Fibroblast of lung (primary cell): ENCODE results near the gene PAX3. TPM values are rescaled to one million over a fixed set of nuclear protein-coding genes. Genes with fewer than 3 reads are reported as not detected.

Experiments
- DNase-seq, 2 donors: peaks; one replicate each; pipeline versions ENCODE4 v3.0.0 to v3.0.0-alpha.2; 2010; ENCODE audit warnings: low read depth in 2 of 2
- H2AFZ ChIP-seq: 2 replicates; pipeline ENCODE4 v1.5.1; 2012; ENCODE audit warnings: low read length, control low read depth, inconsistent platforms
- H3K27ac ChIP-seq: 2 replicates; pipeline ENCODE4 v1.5.1; 2011; ENCODE audit warnings: low read length, control low read depth; ENCODE audit not compliant: insufficient read depth
- H3K27me3 ChIP-seq: 2 replicates; pipeline ENCODE4 v1.5.1; 2011; ENCODE audit warnings: mild to moderate bottlenecking, low read length; ENCODE audit not compliant: control insufficient read depth, insufficient read depth
- H3K36me3 ChIP-seq: 2 replicates; pipeline ENCODE4 v1.5.1; 2011; ENCODE audit warnings: low read length; ENCODE audit not compliant: control insufficient read depth, insufficient read depth
- H3K4me1 ChIP-seq: 2 replicates; pipeline ENCODE4 v1.5.1; 2011; ENCODE audit warnings: low read length; ENCODE audit not compliant: control insufficient read depth, insufficient read depth; ENCODE audit errors: extremely low read depth
- H3K4me2 ChIP-seq: 2 replicates; pipeline ENCODE4 v1.5.1; 2011; ENCODE audit warnings: low read length, control low read depth; ENCODE audit not compliant: insufficient read depth; ENCODE audit errors: extremely low read depth
- H3K4me3 ChIP-seq, 4 experiments: fragments of 200-600 bp in 1 of 4; sonication (generic) in 1 of 4; replicated peaks in 1 of 4; 2 replicates each; pipeline ENCODE4 v1.5.1; 2011 to 2016; ENCODE audit warnings: low read length in 4 of 4, low read depth in 3 of 4, mild to moderate bottlenecking in 3 of 4, control low read depth in 2 of 4, inconsistent platforms in 1 of 4, mixed read lengths in 1 of 4; ENCODE audit not compliant: insufficient read depth in 1 of 4; ENCODE audit errors: control extremely low read depth in 1 of 4
- H3K79me2 ChIP-seq: 2 replicates; pipeline ENCODE4 v1.5.1; 2012; ENCODE audit warnings: mild to moderate bottlenecking, low read length, inconsistent platforms; ENCODE audit not compliant: control insufficient read depth, insufficient read depth
- H3K9ac ChIP-seq: 2 replicates; pipeline ENCODE4 v1.5.1; 2011; ENCODE audit warnings: mild to moderate bottlenecking, low read length, control low read depth; ENCODE audit not compliant: insufficient read depth
- H3K9me3 ChIP-seq: 2 replicates; pipeline ENCODE4 v1.5.1; 2012; ENCODE audit warnings: low read depth, low read length; ENCODE audit not compliant: control insufficient read depth, insufficient read depth
- H4K20me1 ChIP-seq: 2 replicates; pipeline ENCODE4 v1.5.1; 2011; ENCODE audit warnings: low read length; ENCODE audit not compliant: control insufficient read depth, insufficient read depth; ENCODE audit errors: extremely low read depth
- EZH2 ChIP-seq: IDR thresholded peaks from 2 replicates; pipeline ENCODE4 v1.5.1; 2012; ENCODE audit warnings: low read length, control low read depth, mild to moderate bottlenecking; ENCODE audit errors: missing control alignments
- polyA plus RNA-seq, 2 donors: library from polyadenylated mRNA; depleted of rRNA in 1 of 2; stranded (reverse) in 1 of 2; unstranded in 1 of 2; fragments of >200 nt; gene quantifications; 2 replicates each; pipeline ENCODE4 v1.2.1, GENCODE V29; 2011 to 2012; ENCODE audit warnings: missing spikeins in 1 of 2
- total RNA-seq: library from RNA; depleted of rRNA; stranded (reverse); fragments of >200 nt; gene quantifications from 2 replicates; pipeline ENCODE4 v1.2.1, GENCODE V29; 2014
- TF ChIP-seq, protein P1 (sequence below), 2 donors: IDR thresholded peaks in 1 of 2; conservative IDR thresholded peaks in 1 of 2; 1 replicate in 1 of 2; 2 replicates in 1 of 2; pipeline ENCODE4 v1.5.1; 2011 to 2012; ENCODE audit warnings: low read length in 2 of 2, control low read depth in 1 of 2, inconsistent platforms in 1 of 2, low read depth in 1 of 2, mild to moderate bottlenecking in 1 of 2

The PAX3 gene
- total and polyA plus RNA-seq, 2 donors (not counting 1 experiment from before 2014, with no cell fraction given), result not detected

DNA sequence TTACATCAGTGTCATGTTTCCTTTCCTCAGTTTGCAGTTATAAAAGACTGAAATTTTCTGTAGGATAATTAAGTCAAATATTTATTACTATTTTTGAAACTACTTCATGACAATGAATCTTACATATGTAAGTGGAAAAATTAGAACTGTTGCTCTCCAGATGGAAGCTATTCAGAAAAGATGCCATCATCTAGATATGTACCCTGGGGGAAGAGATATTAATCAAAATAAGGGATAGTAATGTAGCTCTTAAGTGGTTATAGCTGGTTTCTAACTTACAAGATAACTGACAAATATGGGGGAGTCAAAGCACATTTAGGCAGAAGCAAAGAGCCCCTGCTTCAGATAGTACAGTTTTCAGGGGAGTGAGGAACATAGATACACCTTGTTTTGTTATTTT is 38.1 kb upstream of the PAX3 start:
- no peak for DNase-seq
- Histone ChIP-seq H3K4me2 (no peak overlapping the region), H3K27ac (no peak overlapping the region), H2AFZ (no peak overlapping the region), H3K9ac (no peak overlapping the region), H3K27me3 (no peaks in the 10 kb centered on the region), H4K20me1 (no peaks in the 10 kb centered on the region), H3K79me2 (no peaks in the 10 kb centered on the region), H3K36me3 (no peaks in the 10 kb centered on the region), H3K4me1 (no peaks in the 10 kb centered on the region), H3K4me3 (no peak overlapping the region), H3K9me3 (no peaks in the 10 kb centered on the region)
- TF ChIP-seq, protein P1, sequence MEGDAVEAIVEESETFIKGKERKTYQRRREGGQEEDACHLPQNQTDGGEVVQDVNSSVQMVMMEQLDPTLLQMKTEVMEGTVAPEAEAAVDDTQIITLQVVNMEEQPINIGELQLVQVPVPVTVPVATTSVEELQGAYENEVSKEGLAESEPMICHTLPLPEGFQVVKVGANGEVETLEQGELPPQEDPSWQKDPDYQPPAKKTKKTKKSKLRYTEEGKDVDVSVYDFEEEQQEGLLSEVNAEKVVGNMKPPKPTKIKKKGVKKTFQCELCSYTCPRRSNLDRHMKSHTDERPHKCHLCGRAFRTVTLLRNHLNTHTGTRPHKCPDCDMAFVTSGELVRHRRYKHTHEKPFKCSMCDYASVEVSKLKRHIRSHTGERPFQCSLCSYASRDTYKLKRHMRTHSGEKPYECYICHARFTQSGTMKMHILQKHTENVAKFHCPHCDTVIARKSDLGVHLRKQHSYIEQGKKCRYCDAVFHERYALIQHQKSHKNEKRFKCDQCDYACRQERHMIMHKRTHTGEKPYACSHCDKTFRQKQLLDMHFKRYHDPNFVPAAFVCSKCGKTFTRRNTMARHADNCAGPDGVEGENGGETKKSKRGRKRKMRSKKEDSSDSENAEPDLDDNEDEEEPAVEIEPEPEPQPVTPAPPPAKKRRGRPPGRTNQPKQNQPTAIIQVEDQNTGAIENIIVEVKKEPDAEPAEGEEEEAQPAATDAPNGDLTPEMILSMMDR (conservative IDR thresholded peaks at IDR 0.05 in 1 of 2, IDR thresholded peaks at IDR 0.05 in 1 of 2; ENCODE audit: low read depth in 1 of 2, low read length in 2 of 2), result no peak
- no peak for TF ChIP-seq EZH2

DNA sequence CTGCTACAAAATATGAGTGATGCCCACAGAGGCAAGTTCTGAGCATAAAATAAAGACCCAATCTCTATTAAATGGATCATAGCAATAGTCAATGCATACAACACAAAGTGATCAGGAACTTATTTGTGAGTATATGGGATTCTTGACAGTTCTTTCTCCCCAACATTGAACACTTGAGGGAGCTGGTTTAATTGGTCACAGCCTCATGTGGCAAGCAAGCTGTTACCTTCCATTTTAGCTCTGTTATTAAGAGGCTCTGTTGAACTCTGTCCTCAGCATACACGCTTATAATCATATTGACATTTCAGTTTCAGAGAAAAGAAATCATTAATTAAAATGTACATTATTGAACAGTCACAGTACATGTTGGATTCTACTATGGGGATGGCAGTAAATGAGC is 37.6 kb upstream of the PAX3 start:
- H3K9ac ChIP-seq, result no peak overlapping the region
- H3K4me2 ChIP-seq, result no peak overlapping the region
- H2AFZ ChIP-seq, result no peak overlapping the region
- no peaks in the 10 kb centered on the region for H3K4me1 ChIP-seq
- no peaks in the 10 kb centered on the region for H3K36me3 ChIP-seq
- no peaks in the 10 kb centered on the region for H3K9me3 ChIP-seq
- DNase-seq, result no peak
- no peak overlapping the region for H3K4me3 ChIP-seq
- no peak overlapping the region for H3K27ac ChIP-seq
- TF ChIP-seq EZH2, result no peak
- TF ChIP-seq, protein P1 (conservative IDR thresholded peaks at IDR 0.05 in 1 of 2, IDR thresholded peaks at IDR 0.05 in 1 of 2; ENCODE audit: low read depth in 1 of 2, low read length in 2 of 2), result no peak
- no peaks in the 10 kb centered on the region for H4K20me1 ChIP-seq
- no peaks in the 10 kb centered on the region for H3K79me2 ChIP-seq
- no peaks in the 10 kb centered on the region for H3K27me3 ChIP-seq

DNA sequence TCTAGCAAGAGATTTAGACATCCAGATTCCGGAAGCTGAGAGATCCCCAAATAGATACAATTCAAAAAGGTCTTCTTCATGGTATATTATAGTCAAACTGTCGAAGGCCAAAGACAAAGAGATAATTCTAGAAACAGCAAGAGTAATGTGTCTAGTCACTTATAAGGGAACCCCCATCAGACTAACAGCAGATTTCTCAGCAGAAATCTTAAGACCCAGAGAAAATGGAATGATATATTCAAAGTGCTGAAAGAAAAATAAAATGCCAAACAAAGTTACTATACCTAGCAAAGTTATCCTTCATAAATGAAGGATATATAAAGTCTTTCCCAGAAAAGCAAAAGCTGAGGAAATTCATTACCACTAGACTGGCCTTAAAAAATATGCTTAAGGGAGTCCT is 36.1 kb upstream of the PAX3 start:
- H3K9me3 ChIP-seq, result no peaks in the 10 kb centered on the region
- H3K9ac ChIP-seq, result no peak overlapping the region
- DNase-seq, result no peak
- H3K36me3 ChIP-seq, result no peaks in the 10 kb centered on the region
- no peak overlapping the region for H3K27ac ChIP-seq
- no peak overlapping the region for H3K4me2 ChIP-seq
- H3K4me1 ChIP-seq, result no peaks in the 10 kb centered on the region
- H3K27me3 ChIP-seq, result no peaks in the 10 kb centered on the region
- TF ChIP-seq, protein P1 (conservative IDR thresholded peaks at IDR 0.05 in 1 of 2, IDR thresholded peaks at IDR 0.05 in 1 of 2; ENCODE audit: low read depth in 1 of 2, low read length in 2 of 2), result no peak
- TF ChIP-seq EZH2, result no peak
- H3K4me3 ChIP-seq, result no peak overlapping the region
- H4K20me1 ChIP-seq, result no peaks in the 10 kb centered on the region
- no peaks in the 10 kb centered on the region for H3K79me2 ChIP-seq
- no peak overlapping the region for H2AFZ ChIP-seq
